ENCODE results near the gene HSPA2.

DNA sequence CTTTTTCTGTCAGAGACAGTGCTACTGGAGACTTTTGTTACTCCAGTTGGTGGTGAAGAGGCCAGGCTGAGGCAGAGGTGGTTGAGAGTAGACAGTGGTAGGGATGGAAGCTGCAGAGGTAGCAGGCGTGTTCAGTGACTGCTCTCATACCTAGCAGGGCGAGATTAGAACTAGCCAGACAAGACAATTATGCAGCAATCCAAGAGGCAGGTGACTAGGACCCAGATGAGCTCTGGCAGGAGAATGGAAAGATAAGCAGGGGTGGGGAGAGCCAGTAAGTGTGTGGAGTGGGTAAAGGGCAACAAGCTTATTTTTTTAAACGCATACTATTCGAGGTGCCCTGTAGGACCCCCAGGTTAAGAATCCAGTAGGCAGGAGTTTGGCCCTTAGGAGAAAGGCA lies 14.0 kb downstream of the HSPA2 start:
- no peak for TF ChIP-seq CTCF (IDR thresholded peaks at IDR 0.05)
- TF ChIP-seq POLR2A (IDR thresholded peaks at IDR 0.05): no peak
- no peak for TF ChIP-seq POLR2AphosphoS5 (IDR thresholded peaks at IDR 0.05)

All from gastroesophageal sphincter (tissue), 3 donors.